Activated naive CD8-positive, alpha-beta T cell treated with anti-CD3 and anti-CD28 coated beads, Interleukin-2, amount 10 ng/mL, durations not matched to agents 7 days and 5 days (primary cell): ENCODE results near the gene RHEB. TPM values are rescaled to one million over a fixed set of nuclear protein-coding genes. Genes with fewer than 3 reads are reported as not detected.

Experiments
- ATAC-seq: fragments of 150-1000 bp; cut with Tn5 transposase; one replicate; pipeline ENCODE4 v1.10.0; 2021; ENCODE audit warnings: low read depth, moderate library complexity
- POLR2A ChIA-PET: fragments of 350-600 bp; sonication (Branson Sonifier 250); formaldehyde crosslinking; loops from one replicate; lab custom pipeline; 2021; ENCODE audit warnings: antibody characterized with exemption; lab: Charles Lee
- DNase-seq: peaks from one replicate; pipeline ENCODE4 v3.0.0; 2021
- H3K27ac Mint-ChIP-seq: one replicate; pipeline ENCODE4 v1.8.0; 2022; ENCODE audit warnings: mild to moderate bottlenecking, mixed read lengths
- H3K27me3 Mint-ChIP-seq: one replicate; pipeline ENCODE4 v1.8.0; 2022; ENCODE audit warnings: mild to moderate bottlenecking, moderate library complexity, mixed read lengths
- H3K36me3 Mint-ChIP-seq: one replicate; pipeline ENCODE4 v1.8.0; 2021; ENCODE audit warnings: mild to moderate bottlenecking, mixed read lengths
- H3K4me1 Mint-ChIP-seq: one replicate; pipeline ENCODE4 v1.8.0; 2021; ENCODE audit warnings: mixed read lengths
- H3K4me3 Mint-ChIP-seq: one replicate; pipeline ENCODE4 v1.8.0; 2022; ENCODE audit warnings: mild to moderate bottlenecking, moderate library complexity, mixed read lengths
- H3K9me3 Mint-ChIP-seq: one replicate; pipeline ENCODE4 v1.8.0; 2021; ENCODE audit warnings: mixed read lengths
- total RNA-seq, 2 experiments: library from RNA; stranded (reverse); gene quantifications; one replicate each; pipeline ENCODE4 v1.2.3, GENCODE V29; 2021

RHEB gene
- total RNA-seq, 2 experiments from 2014 or later, result 73.0 to 78.9 TPM

DNA sequence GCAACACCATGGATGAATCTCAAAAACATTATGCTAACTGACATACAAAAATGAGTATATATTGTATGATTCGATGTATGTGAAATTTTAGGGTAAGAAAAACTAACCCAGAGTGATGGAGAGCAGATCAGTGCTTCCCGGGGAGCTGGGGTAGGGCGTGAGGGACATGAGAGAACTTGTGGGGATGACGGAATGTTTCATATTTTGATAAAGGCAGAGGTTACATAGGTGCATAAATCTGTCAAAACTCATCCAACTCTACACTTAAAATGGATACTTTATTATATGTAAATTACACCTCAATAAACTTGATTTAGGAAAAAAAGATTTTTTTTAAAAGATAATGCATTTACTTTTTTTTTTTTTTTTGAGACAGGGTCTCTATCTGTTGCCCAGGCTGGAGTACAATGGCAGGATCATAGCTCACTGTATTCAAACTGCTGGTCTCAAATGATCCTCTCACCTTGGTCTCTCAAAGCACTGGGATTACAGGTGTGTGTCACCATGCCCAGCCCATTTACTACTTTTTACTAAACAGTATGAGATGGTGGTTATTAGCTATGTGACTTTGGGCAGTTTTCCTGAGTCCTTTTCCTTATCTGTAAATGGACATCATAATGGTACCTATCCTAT is 13.7 kb downstream of the RHEB start:
- no peak for ATAC-seq
- no peaks in the 10 kb centered on the region for H3K27me3 Mint-ChIP-seq
- H3K9me3 Mint-ChIP-seq, result no peaks in the 10 kb centered on the region
- peaks cover 23% of the 10 kb centered on the region for H3K4me1 Mint-ChIP-seq
- no peak overlapping the region for H3K4me3 Mint-ChIP-seq
- peaks cover 11% of the 10 kb centered on the region for H3K36me3 Mint-ChIP-seq
- POLR2A ChIA-PET, result no interaction called here
- H3K27ac Mint-ChIP-seq, result no peak overlapping the region
- no peak for DNase-seq

DNA sequence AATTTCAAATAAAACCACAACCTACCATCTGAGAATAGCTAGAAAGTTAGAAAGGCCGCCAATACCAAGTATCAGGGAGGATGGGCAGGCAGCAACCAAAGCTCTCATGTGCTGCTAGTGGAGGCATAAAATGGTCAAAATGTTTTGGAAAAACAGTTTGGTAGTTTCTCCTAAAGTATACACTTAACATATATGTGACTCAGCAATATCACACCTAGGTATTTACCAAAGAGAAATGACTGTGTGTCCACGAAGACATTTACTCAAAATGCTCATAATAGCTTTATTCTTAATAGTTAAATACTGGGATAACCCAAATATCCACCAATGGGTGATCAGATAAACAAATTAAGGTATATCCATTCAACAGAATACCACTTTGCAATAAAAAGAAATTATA is 14.3 kb downstream of the RHEB start:
- Mint-ChIP-seq H3K36me3 (peaks cover 11% of the 10 kb centered on the region), H3K4me1 (peaks cover 26% of the 10 kb centered on the region), H3K27ac (no peak overlapping the region), H3K4me3 (no peak overlapping the region), H3K27me3 (no peaks in the 10 kb centered on the region), H3K9me3 (no peaks in the 10 kb centered on the region)
- POLR2A ChIA-PET, result interaction anchor here (0.7 kb wide), 1 partner anchor 14 kb away, joined by 3 read pairs; no protein-coding TSS in a partner anchor
- ATAC-seq (no peak), DNase-seq (no peak)

DNA sequence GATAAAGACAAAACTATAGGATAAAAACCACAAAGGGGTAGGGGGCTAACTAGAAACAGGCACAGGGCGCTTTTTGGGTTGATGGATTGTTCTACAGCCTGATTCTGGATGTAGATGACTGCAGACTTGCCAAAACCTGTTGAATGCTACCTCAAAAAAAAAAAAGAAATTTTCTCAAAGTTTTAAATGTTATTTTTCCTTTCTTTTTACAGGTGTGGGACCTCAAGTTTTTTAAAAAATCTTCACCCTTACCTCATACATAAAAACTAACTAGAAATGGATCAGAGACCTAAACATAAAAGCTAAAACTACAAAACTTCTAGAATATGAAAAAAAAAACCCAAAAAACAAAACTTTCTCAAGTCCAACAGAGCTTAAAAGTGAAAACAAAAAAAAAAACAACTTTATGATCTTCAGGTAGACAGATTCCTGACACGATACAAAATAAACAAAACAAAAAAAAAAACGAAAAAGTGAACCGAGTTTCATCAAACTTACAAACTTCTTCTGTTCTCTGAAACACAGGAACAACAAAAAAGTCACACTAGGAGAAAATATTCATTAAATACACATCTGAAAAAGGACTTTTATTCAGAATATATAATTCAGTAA is 14.9 kb downstream of the RHEB start:
- Mint-ChIP-seq H3K4me1 (peaks cover 24% of the 10 kb centered on the region), H3K4me3 (no peak overlapping the region), H3K27me3 (no peaks in the 10 kb centered on the region), H3K27ac (no peak overlapping the region), H3K9me3 (no peaks in the 10 kb centered on the region), H3K36me3 (peaks cover 15% of the 10 kb centered on the region)
- DNase-seq (no peak), ATAC-seq (no peak)
- POLR2A ChIA-PET, result interaction anchor here (0.7 kb wide), 1 partner anchor 13 kb away, joined by 3 read pairs; no protein-coding TSS in a partner anchor

- Mint-ChIP-seq H3K9me3 (no peaks in the 10 kb centered on the region), H3K27ac (no peak overlapping the region), H3K4me3 (no peak overlapping the region), H3K36me3 (peaks cover 15% of the 10 kb centered on the region), H3K4me1 (peaks cover 20% of the 10 kb centered on the region), H3K27me3 (no peaks in the 10 kb centered on the region)
- POLR2A ChIA-PET, result no interaction called here
- ATAC-seq (no peak), DNase-seq (no peak)
Measured at GRCh38 chr7:151503902-151504714, 15.6 kb downstream of the RHEB start.

DNA sequence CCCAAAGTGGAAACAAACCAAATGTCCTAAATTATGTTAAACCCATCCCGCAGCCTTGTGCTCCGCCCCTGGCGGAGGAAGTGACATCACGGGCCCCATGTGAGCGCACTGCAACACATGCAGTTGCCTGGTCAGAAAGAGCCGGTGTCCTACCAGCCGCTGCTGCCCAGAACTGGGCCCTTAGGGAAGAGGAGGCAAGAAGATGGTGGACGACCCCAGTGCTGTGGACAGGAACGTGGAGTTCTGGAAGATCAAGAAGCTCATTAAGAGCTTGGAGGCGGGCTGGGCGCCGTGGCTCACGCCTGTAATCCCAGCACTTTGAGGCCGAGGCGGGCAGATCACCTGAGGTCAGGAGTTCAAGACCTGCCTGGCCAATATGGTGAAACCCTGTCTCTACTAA is 18.0 kb downstream of the RHEB start:
- Mint-ChIP-seq H3K4me1 (peaks cover 19% of the 10 kb centered on the region), H3K27ac (no peak overlapping the region), H3K27me3 (no peaks in the 10 kb centered on the region), H3K36me3 (peaks cover 17% of the 10 kb centered on the region), H3K9me3 (no peaks in the 10 kb centered on the region), H3K4me3 (no peak overlapping the region)
- POLR2A ChIA-PET, result no interaction called here
- no peak for DNase-seq
- ATAC-seq, result no peak

DNA sequence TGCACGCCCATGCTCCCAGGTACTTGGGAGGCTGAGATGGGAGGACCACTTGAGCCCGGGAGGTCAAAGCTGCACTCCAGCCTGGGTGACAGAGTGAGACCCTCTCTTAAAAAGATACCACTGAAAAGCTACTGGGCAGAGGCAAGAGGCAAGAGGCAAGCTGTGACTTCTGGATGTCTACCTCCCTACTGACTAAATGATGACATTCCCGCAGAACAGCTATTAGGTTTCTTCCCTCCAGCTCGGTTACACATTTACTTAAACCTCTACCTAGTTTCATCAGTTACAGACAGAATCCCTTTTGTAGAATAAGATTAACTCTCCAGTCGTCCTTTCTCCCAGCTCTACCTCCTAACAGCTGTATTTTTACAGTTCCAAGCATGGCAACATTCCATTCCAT is 21.2 kb downstream of the RHEB start:
- Mint-ChIP-seq H3K4me3 (no peak overlapping the region), H3K4me1 (peaks cover 26% of the 10 kb centered on the region), H3K27ac (no peak overlapping the region), H3K36me3 (peaks cover 17% of the 10 kb centered on the region), H3K27me3 (no peaks in the 10 kb centered on the region), H3K9me3 (no peaks in the 10 kb centered on the region)
- DNase-seq (no peak), ATAC-seq (no peak)
- POLR2A ChIA-PET, result no interaction called here

- peaks cover 30% of the 10 kb centered on the region for H3K4me1 Mint-ChIP-seq
- no peak overlapping the region for H3K4me3 Mint-ChIP-seq
- no peak for DNase-seq
- POLR2A ChIA-PET, result no interaction called here
- ATAC-seq, result no peak
- H3K36me3 Mint-ChIP-seq, result peaks cover 20% of the 10 kb centered on the region
- no peaks in the 10 kb centered on the region for H3K27me3 Mint-ChIP-seq
- no peak overlapping the region for H3K27ac Mint-ChIP-seq
- H3K9me3 Mint-ChIP-seq, result no peaks in the 10 kb centered on the region
Measured at GRCh38 chr7:151497306-151497871, 22.3 kb downstream of the RHEB start.

- no peak for ATAC-seq
- Mint-ChIP-seq H3K9me3 (no peaks in the 10 kb centered on the region), H3K36me3 (peaks cover 13% of the 10 kb centered on the region), H3K4me1 (peaks cover 25% of the 10 kb centered on the region), H3K27ac (no peak overlapping the region), H3K4me3 (no peak overlapping the region), H3K27me3 (no peaks in the 10 kb centered on the region)
- DNase-seq, result no peak
- POLR2A ChIA-PET, result no interaction called here
Measured at GRCh38 chr7:151495360-151495759, 24.3 kb downstream of the RHEB start.

- Mint-ChIP-seq H3K9me3 (no peaks in the 10 kb centered on the region), H3K27ac (no peak overlapping the region), H3K4me1 (peaks cover 24% of the 10 kb centered on the region), H3K4me3 (no peak overlapping the region), H3K36me3 (peaks cover 12% of the 10 kb centered on the region), H3K27me3 (no peaks in the 10 kb centered on the region)
- POLR2A ChIA-PET, result no interaction called here
- no peak for ATAC-seq
- no peak for DNase-seq
Measured at GRCh38 chr7:151494298-151495284, 25.1 kb downstream of the RHEB start.

- ATAC-seq (no peak), DNase-seq (no peak)
- POLR2A ChIA-PET, result no interaction called here
- H3K4me3 Mint-ChIP-seq, result no peak overlapping the region
- H3K36me3 Mint-ChIP-seq, result peaks cover 17% of the 10 kb centered on the region
- no peaks in the 10 kb centered on the region for H3K27me3 Mint-ChIP-seq
- H3K27ac Mint-ChIP-seq, result peak overlapping the region; percentile 9
- peaks cover 21% of the 10 kb centered on the region for H3K4me1 Mint-ChIP-seq
- H3K9me3 Mint-ChIP-seq, result no peaks in the 10 kb centered on the region
Measured at GRCh38 chr7:151493083-151493482, 26.6 kb downstream of the RHEB start.

DNA sequence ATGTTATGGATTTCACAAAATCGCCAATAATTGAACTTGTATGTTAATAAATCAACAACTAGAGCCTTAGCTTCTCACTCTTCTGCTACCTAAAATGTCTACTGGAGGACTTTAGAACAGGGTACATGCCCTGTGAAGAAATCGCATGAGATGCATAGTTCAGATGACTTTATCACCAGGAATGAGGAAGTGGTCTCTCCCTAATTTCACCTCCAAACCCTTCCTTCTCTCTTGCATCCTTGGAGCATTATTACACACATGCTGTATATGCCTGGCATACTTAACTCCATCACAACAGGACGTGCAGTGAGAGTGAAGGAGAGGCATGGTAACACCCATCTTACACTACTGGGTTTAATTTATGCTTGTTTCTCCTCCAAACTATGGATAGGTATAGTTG is 27.8 kb downstream of the RHEB start:
- Mint-ChIP-seq H3K9me3 (no peaks in the 10 kb centered on the region), H3K4me3 (no peak overlapping the region), H3K27ac (no peak overlapping the region), H3K27me3 (no peaks in the 10 kb centered on the region), H3K4me1 (peaks cover 17% of the 10 kb centered on the region), H3K36me3 (peaks cover 22% of the 10 kb centered on the region)
- DNase-seq (no peak), ATAC-seq (no peak)
- POLR2A ChIA-PET, result interaction anchor here (0.5 kb wide), 1 partner anchor 13 kb away, joined by 3 read pairs; no protein-coding TSS in a partner anchor

- no peaks in the 10 kb centered on the region for H3K27me3 Mint-ChIP-seq
- no peaks in the 10 kb centered on the region for H3K9me3 Mint-ChIP-seq
- H3K36me3 Mint-ChIP-seq, result peaks cover 29% of the 10 kb centered on the region
- POLR2A ChIA-PET, result no interaction called here
- H3K27ac Mint-ChIP-seq, result no peak overlapping the region
- H3K4me3 Mint-ChIP-seq, result no peak overlapping the region
- no peak for ATAC-seq
- DNase-seq, result no peak
- H3K4me1 Mint-ChIP-seq, result peaks cover 19% of the 10 kb centered on the region
Measured at GRCh38 chr7:151490456-151491105, 29.1 kb downstream of the RHEB start.
